ENCODE results near the gene BICDL1. TPM values are rescaled to one million over a fixed set of nuclear protein-coding genes. Genes with fewer than 3 reads are reported as not detected.
A peak's percentile ranks its signal among the peaks of the same experiment; 100 is the strongest.

BICDL1 gene
- total and polyA plus RNA-seq, 5 donors from 2014 or later = 0.93 to 134 (median 1.6) TPM

- peaks cover 12% of the 10 kb centered on the region for H3K4me1 ChIP-seq (ENCODE audit: control insufficient read depth, insufficient read depth, low read length, poor library complexity, severe bottlenecking)
- H3K4me3 Mint-ChIP-seq = peak overlapping the region; percentile 73 to 84 (median 80)
- H3K27me3 ChIP-seq (ENCODE audit: control insufficient read depth, insufficient read depth, low read length) = no peaks in the 10 kb centered on the region
- no peaks in the 10 kb centered on the region for H3K9me3 ChIP-seq (ENCODE audit: control insufficient read depth in 2 of 2, low read length in 2 of 2)
- H3K27ac ChIP-seq (ENCODE audit: insufficient read depth, low read length, poor library complexity, severe bottlenecking) = peak overlapping the region; percentile 83
- H3K27ac Mint-ChIP-seq = peak overlapping the region; percentile 38 to 92 (median 89)
- peaks cover 4 to 19% (median 9%) of the 10 kb centered on the region in 4 donors for H3K4me1 Mint-ChIP-seq
- no peaks in the 10 kb centered on the region for H3K9me3 Mint-ChIP-seq
- ATAC-seq (ENCODE audit: low read depth in 2 of 2) = peak; percentile 95 to 96
- H3K36me3 Mint-ChIP-seq = peaks cover 16% of the 10 kb centered on the region
- peak overlapping the region; percentile 67 for H3K4me3 ChIP-seq (ENCODE audit: low read depth, low read length)
- no peaks in the 10 kb centered on the region for H3K27me3 Mint-ChIP-seq
- DNase-seq = peak; percentile 99 to 100 (median 100)
- peaks cover 23% of the 10 kb centered on the region for H3K36me3 ChIP-seq (ENCODE audit: control insufficient read depth, insufficient read depth, low read length)
Measured at GRCh38 chr12:120086801-120087621, 98.0 kb downstream of the BICDL1 start.

GRCh38 chr12:120089105-120089504 lies 100.1 kb downstream of the BICDL1 start:
- ATAC-seq (ENCODE audit: low read depth in 2 of 2) = no peak
- H3K4me1 ChIP-seq (ENCODE audit: control insufficient read depth, insufficient read depth, low read length, poor library complexity, severe bottlenecking) = peaks cover 12% of the 10 kb centered on the region
- Mint-ChIP-seq H3K4me3 (peak overlapping the region in 1 of 4 donors; percentile 74), H3K27ac (peak overlapping the region in 2 of 3 donors; percentile 44 to 89), H3K27me3 (no peaks in the 10 kb centered on the region), H3K36me3 (peaks cover 20% of the 10 kb centered on the region), H3K4me1 (peaks cover 4 to 19% (median 9%) of the 10 kb centered on the region in 4 donors), H3K9me3 (no peaks in the 10 kb centered on the region)
- H3K36me3 ChIP-seq (ENCODE audit: control insufficient read depth, insufficient read depth, low read length) = peaks cover 29% of the 10 kb centered on the region
- no peak overlapping the region for H3K27ac ChIP-seq (ENCODE audit: insufficient read depth, low read length, poor library complexity, severe bottlenecking)
- no peak for DNase-seq
- no peaks in the 10 kb centered on the region for H3K27me3 ChIP-seq (ENCODE audit: control insufficient read depth, insufficient read depth, low read length)
- H3K4me3 ChIP-seq (ENCODE audit: low read depth, low read length) = no peak overlapping the region
- no peaks in the 10 kb centered on the region for H3K9me3 ChIP-seq (ENCODE audit: control insufficient read depth in 2 of 2, low read length in 2 of 2)

- Histone ChIP-seq H3K4me1 (ENCODE audit: control insufficient read depth, insufficient read depth, low read length, poor library complexity, severe bottlenecking) (peaks cover 12% of the 10 kb centered on the region), H3K4me3 (ENCODE audit: low read depth, low read length) (no peak overlapping the region), H3K9me3 (ENCODE audit: control insufficient read depth in 2 of 2, low read length in 2 of 2) (no peaks in the 10 kb centered on the region), H3K27me3 (ENCODE audit: control insufficient read depth, insufficient read depth, low read length) (no peaks in the 10 kb centered on the region), H3K36me3 (ENCODE audit: control insufficient read depth, insufficient read depth, low read length) (peaks cover 30% of the 10 kb centered on the region), H3K27ac (ENCODE audit: insufficient read depth, low read length, poor library complexity, severe bottlenecking) (no peak overlapping the region)
- DNase-seq = no peak
- H3K4me3 Mint-ChIP-seq = no peak overlapping the region
- H3K36me3 Mint-ChIP-seq = peaks cover 15% of the 10 kb centered on the region
- H3K4me1 Mint-ChIP-seq = peaks cover 4 to 19% (median 9%) of the 10 kb centered on the region in 4 donors
- ATAC-seq (ENCODE audit: low read depth in 2 of 2) = no peak
- H3K27me3 Mint-ChIP-seq = no peaks in the 10 kb centered on the region
- H3K27ac Mint-ChIP-seq = no peak overlapping the region
- H3K9me3 Mint-ChIP-seq = no peaks in the 10 kb centered on the region
Measured at GRCh38 chr12:120089796-120090195, 100.8 kb downstream of the BICDL1 start.

- Histone ChIP-seq H3K27ac (ENCODE audit: insufficient read depth, low read length, poor library complexity, severe bottlenecking) (no peak overlapping the region), H3K4me3 (ENCODE audit: low read depth, low read length) (no peak overlapping the region), H3K36me3 (ENCODE audit: control insufficient read depth, insufficient read depth, low read length) (peaks cover 28% of the 10 kb centered on the region), H3K4me1 (ENCODE audit: control insufficient read depth, insufficient read depth, low read length, poor library complexity, severe bottlenecking) (peaks cover 12% of the 10 kb centered on the region), H3K27me3 (ENCODE audit: control insufficient read depth, insufficient read depth, low read length) (no peaks in the 10 kb centered on the region), H3K9me3 (ENCODE audit: control insufficient read depth in 2 of 2, low read length in 2 of 2) (no peaks in the 10 kb centered on the region)
- Mint-ChIP-seq H3K4me1 (peaks cover 4 to 19% (median 9%) of the 10 kb centered on the region in 4 donors), H3K4me3 (no peak overlapping the region), H3K9me3 (no peaks in the 10 kb centered on the region), H3K27me3 (no peaks in the 10 kb centered on the region), H3K36me3 (peaks cover 12% of the 10 kb centered on the region), H3K27ac (peak overlapping the region in 1 of 3 donors; percentile 14)
- DNase-seq = no peak
- no peak for ATAC-seq (ENCODE audit: low read depth in 2 of 2)
Measured at GRCh38 chr12:120090206-120090605, 101.2 kb downstream of the BICDL1 start.

- Mint-ChIP-seq H3K4me3 (peak overlapping the region in 2 of 4 donors; percentile 22 to 38), H3K27ac (peak overlapping the region in 1 of 3 donors; percentile 32)
- DNase-seq = no peak
Measured at GRCh38 chr12:120090626-120091295, 101.7 kb downstream of the BICDL1 start.

GRCh38 chr12:120091371-120092090 lies 102.5 kb downstream of the BICDL1 start:
- ATAC-seq (ENCODE audit: low read depth in 2 of 2) = no peak
- Mint-ChIP-seq H3K27me3 (no peaks in the 10 kb centered on the region), H3K27ac (no peak overlapping the region), H3K4me3 (peak overlapping the region in 1 of 4 donors; percentile 64), H3K36me3 (peaks cover 12% of the 10 kb centered on the region), H3K9me3 (no peaks in the 10 kb centered on the region), H3K4me1 (peaks cover 4 to 16% (median 9%) of the 10 kb centered on the region in 4 donors)
- Histone ChIP-seq H3K27me3 (ENCODE audit: control insufficient read depth, insufficient read depth, low read length) (no peaks in the 10 kb centered on the region), H3K9me3 (ENCODE audit: control insufficient read depth in 2 of 2, low read length in 2 of 2) (no peaks in the 10 kb centered on the region), H3K4me1 (ENCODE audit: control insufficient read depth, insufficient read depth, low read length, poor library complexity, severe bottlenecking) (peaks cover 10% of the 10 kb centered on the region), H3K36me3 (ENCODE audit: control insufficient read depth, insufficient read depth, low read length) (peaks cover 39% of the 10 kb centered on the region), H3K27ac (ENCODE audit: insufficient read depth, low read length, poor library complexity, severe bottlenecking) (no peak overlapping the region), H3K4me3 (ENCODE audit: low read depth, low read length) (no peak overlapping the region)
- no peak for DNase-seq

More at GRCh38 chr12:120090626-120091295, 101.7 kb downstream of the BICDL1 start:
- Histone ChIP-seq H3K4me1 (ENCODE audit: control insufficient read depth, insufficient read depth, low read length, poor library complexity, severe bottlenecking) (peaks cover 12% of the 10 kb centered on the region), H3K27ac (ENCODE audit: insufficient read depth, low read length, poor library complexity, severe bottlenecking) (no peak overlapping the region), H3K36me3 (ENCODE audit: control insufficient read depth, insufficient read depth, low read length) (peaks cover 31% of the 10 kb centered on the region), H3K9me3 (ENCODE audit: control insufficient read depth in 2 of 2, low read length in 2 of 2) (no peaks in the 10 kb centered on the region), H3K4me3 (ENCODE audit: low read depth, low read length) (no peak overlapping the region), H3K27me3 (ENCODE audit: control insufficient read depth, insufficient read depth, low read length) (no peaks in the 10 kb centered on the region)
- H3K27me3 Mint-ChIP-seq = no peaks in the 10 kb centered on the region
- peaks cover 4 to 19% (median 9%) of the 10 kb centered on the region in 4 donors for H3K4me1 Mint-ChIP-seq
- ATAC-seq (ENCODE audit: low read depth in 2 of 2) = no peak
- H3K36me3 Mint-ChIP-seq = peaks cover 12% of the 10 kb centered on the region
- H3K9me3 Mint-ChIP-seq = no peaks in the 10 kb centered on the region

DNA sequence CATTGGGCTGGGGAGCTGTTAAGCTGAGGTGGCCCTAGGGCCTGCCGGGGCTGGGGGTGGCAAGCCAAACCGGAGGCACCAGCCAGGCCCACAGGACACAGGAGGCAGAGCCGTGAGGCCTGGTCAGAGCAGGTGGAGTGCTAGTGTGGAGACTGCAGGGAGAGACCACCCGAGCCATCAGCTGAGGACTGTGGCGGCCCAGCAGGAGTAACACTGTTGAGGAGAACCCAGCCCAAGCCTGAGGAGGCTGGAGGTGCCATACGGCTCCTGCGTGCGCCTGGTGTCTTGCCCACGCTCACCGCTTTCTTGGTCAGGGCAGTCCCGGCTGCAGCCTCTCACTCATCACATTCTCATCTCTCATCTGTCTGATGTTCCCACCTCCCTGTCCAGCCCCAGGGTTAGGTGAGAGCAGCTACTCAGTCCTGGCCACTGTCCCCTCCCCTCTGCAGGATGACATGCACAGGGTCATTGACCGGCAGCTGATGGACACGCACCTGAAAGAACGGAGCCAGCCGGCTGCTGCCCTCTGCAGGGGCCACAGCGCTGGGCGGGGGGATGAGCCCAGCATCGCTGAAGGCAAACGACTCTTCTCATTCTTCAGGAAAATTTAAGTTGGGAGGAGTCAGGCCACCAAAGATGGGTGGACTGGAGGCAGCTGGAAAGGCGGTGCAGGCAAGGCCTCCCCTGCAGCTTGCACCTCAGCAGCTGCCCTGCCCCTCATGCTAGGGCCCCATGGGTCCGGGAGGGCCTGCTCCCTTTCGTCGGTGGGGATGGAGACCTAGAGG lies 103.7 kb downstream of the BICDL1 start:
- Mint-ChIP-seq H3K4me1 (peaks cover 0 to 5% (median 4%) of the 10 kb centered on the region in 4 donors), H3K27ac (no peak overlapping the region), H3K27me3 (no peaks in the 10 kb centered on the region), H3K4me3 (peak overlapping the region in 1 of 4 donors; percentile 64), H3K36me3 (peaks cover 12% of the 10 kb centered on the region), H3K9me3 (no peaks in the 10 kb centered on the region)
- H3K36me3 ChIP-seq (ENCODE audit: control insufficient read depth, insufficient read depth, low read length) = peaks cover 50% of the 10 kb centered on the region
- no peaks in the 10 kb centered on the region for H3K9me3 ChIP-seq (ENCODE audit: control insufficient read depth in 2 of 2, low read length in 2 of 2)
- H3K4me1 ChIP-seq (ENCODE audit: control insufficient read depth, insufficient read depth, low read length, poor library complexity, severe bottlenecking) = peaks cover 1% of the 10 kb centered on the region
- no peak overlapping the region for H3K4me3 ChIP-seq (ENCODE audit: low read depth, low read length)
- DNase-seq (no peak), ATAC-seq (ENCODE audit: low read depth in 2 of 2) (no peak)
- no peak overlapping the region for H3K27ac ChIP-seq (ENCODE audit: insufficient read depth, low read length, poor library complexity, severe bottlenecking)
- H3K27me3 ChIP-seq (ENCODE audit: control insufficient read depth, insufficient read depth, low read length) = no peaks in the 10 kb centered on the region
